H1 (cell line): Measurements from ENCODE around the gene CDK7. TPM values are rescaled to one million over a fixed set of nuclear protein-coding genes. Genes with fewer than 3 reads are reported as not detected.

Source experiments
- CTCF ChIA-PET: fragments of 300-600 bp; sonication (Branson Sonifier 250); formaldehyde crosslinking; loops from one replicate; lab custom pipeline; 2021; ENCODE audit not compliant: partially characterized antibody; lab: Charles Lee
- POLR2A ChIA-PET: fragments of 300-600 bp; sonication (Branson Sonifier 250); formaldehyde crosslinking; loops from one replicate; lab custom pipeline; 2021; ENCODE audit warnings: inconsistent platforms; ENCODE audit not compliant: partially characterized antibody; lab: Charles Lee
- DNase-seq, 2 experiments: peaks; one replicate each; pipeline versions ENCODE4 v3.0.0 to v3.0.0-alpha.2; 2010 to 2022; ENCODE audit warnings: low spot score in 2 of 2, low read depth in 1 of 2, mixed read lengths in 1 of 2
- FAIRE-seq: peaks from 2 replicates; lab custom pipeline; 2011; peaks lifted over from hg19 to GRCh38; lab: Jason Lieb, UNC
- H2AFZ ChIP-seq: 2 replicates; pipeline ENCODE4 v1.8.1; 2012; ENCODE audit warnings: low read length, inconsistent platforms
- H2AK5ac ChIP-seq: 2 replicates; pipeline ENCODE4 v1.6.1; 2013; ENCODE audit warnings: low read depth, low read length
- H2BK120ac ChIP-seq: replicated peaks from 2 replicates; pipeline ENCODE3; 2013; ENCODE audit warnings: low read depth, low read length, inconsistent platforms
- H2BK12ac ChIP-seq: 2 replicates; pipeline ENCODE4 v1.6.1; 2013; ENCODE audit warnings: low read depth, low read length
- H2BK15ac ChIP-seq: 2 replicates; pipeline ENCODE4 v1.6.1; 2013; ENCODE audit warnings: low read length
- H2BK20ac ChIP-seq: 2 replicates; pipeline ENCODE4 v1.6.1; 2013; ENCODE audit warnings: low read length
- H2BK5ac ChIP-seq: 2 replicates; pipeline ENCODE4 v1.6.1; 2013; ENCODE audit warnings: low read depth, low read length
- H3K14ac ChIP-seq: 2 replicates; pipeline ENCODE4 v1.6.1; 2013; ENCODE audit warnings: inconsistent platforms; ENCODE audit not compliant: insufficient read length
- H3K18ac ChIP-seq: 2 replicates; pipeline ENCODE4 v1.6.1; 2013; ENCODE audit warnings: low read length; ENCODE audit errors: extremely low read depth
- H3K23ac ChIP-seq: 2 replicates; pipeline ENCODE4 v1.6.1; 2013; ENCODE audit warnings: inconsistent platforms; ENCODE audit not compliant: insufficient read length
- H3K23me2 ChIP-seq: 2 replicates; pipeline ENCODE4 v1.6.1; 2013; ENCODE audit warnings: low read depth, low read length
- H3K27ac ChIP-seq: 2 replicates; pipeline ENCODE4 v1.6.1; 2011; ENCODE audit warnings: low read depth, low read length, inconsistent platforms
- H3K27me3 ChIP-seq, 4 experiments: replicated peaks in 1 of 4; 1 replicate in 1 of 4; 2 replicates in 3 of 4; pipeline versions ENCODE4 v1.6.1 to v1.8.1; 2011 to 2013; ENCODE audit warnings: low read length in 3 of 4, mild to moderate bottlenecking in 3 of 4, inconsistent platforms in 2 of 4, mixed read lengths in 2 of 4, moderate library complexity in 1 of 4; ENCODE audit not compliant: control insufficient read depth in 3 of 4, insufficient read depth in 3 of 4; ENCODE audit errors: extremely low read depth in 1 of 4
- H3K36me3 ChIP-seq, 4 experiments: 2 replicates each; pipeline versions ENCODE4 v1.6.1 to v1.8.1; 2011 to 2013; ENCODE audit warnings: mild to moderate bottlenecking in 4 of 4, low read length in 3 of 4, moderate library complexity in 2 of 4, control low read depth in 1 of 4, inconsistent platforms in 1 of 4; ENCODE audit not compliant: insufficient read depth in 4 of 4, control insufficient read depth in 2 of 4
- H3K4ac ChIP-seq: replicated peaks from 2 replicates; pipeline ENCODE3; 2013; ENCODE audit warnings: low read length, low read depth, mixed read lengths, inconsistent platforms; ENCODE audit not compliant: insufficient read length
- H3K4me1 ChIP-seq, 4 experiments: replicated peaks in 1 of 4; 1 replicate in 1 of 4; 2 replicates in 3 of 4; pipeline versions ENCODE4 v1.6.1 to v1.8.1; 2011 to 2013; ENCODE audit warnings: low read length in 3 of 4, inconsistent platforms in 2 of 4, mixed read lengths in 1 of 4; ENCODE audit not compliant: insufficient read depth in 4 of 4, control insufficient read depth in 3 of 4
- H3K4me2 ChIP-seq, 2 experiments: 2 replicates each; pipeline versions ENCODE4 v1.6.1 to v1.8.1; 2011 to 2013; ENCODE audit warnings: low read depth in 2 of 2, low read length in 2 of 2, control low read depth in 1 of 2, inconsistent platforms in 1 of 2, mild to moderate bottlenecking in 1 of 2; ENCODE audit not compliant: insufficient read depth in 1 of 2
- H3K4me3 ChIP-seq, 4 experiments: fragments of 200-600, 300-600 bp in 1 of 4; sonication (generic), shearing (Covaris generic), sonication (Bioruptor Twin) in 1 of 4; 2 replicates each; pipeline versions ENCODE4 v1.5.1 to v1.8.1; 2011 to 2016; ENCODE audit warnings: low read length in 4 of 4, low read depth in 3 of 4, control low read depth in 2 of 4, inconsistent platforms in 2 of 4, mild to moderate bottlenecking in 2 of 4, mixed read lengths in 1 of 4, moderate library complexity in 1 of 4; ENCODE audit not compliant: insufficient read depth in 2 of 4; ENCODE audit errors: extremely low read depth in 1 of 4
- H3K56ac ChIP-seq: replicated peaks from 2 replicates; pipeline ENCODE3; 2013; ENCODE audit warnings: low read depth, mild to moderate bottlenecking, mixed read lengths, low read length, inconsistent platforms; ENCODE audit not compliant: insufficient read length
- H3K79me1 ChIP-seq: 2 replicates; pipeline ENCODE4 v1.6.1; 2013; ENCODE audit warnings: low read depth, low read length, control low read depth
- H3K79me2 ChIP-seq, 2 experiments: 2 replicates each; pipeline versions ENCODE4 v1.6.1 to v1.8.1; 2012 to 2013; ENCODE audit warnings: low read length in 2 of 2, mild to moderate bottlenecking in 2 of 2, inconsistent platforms in 1 of 2; ENCODE audit not compliant: insufficient read depth in 2 of 2, control insufficient read depth in 1 of 2
- H3K9ac ChIP-seq, 4 experiments: replicated peaks in 1 of 4; 1 replicate in 1 of 4; 2 replicates in 3 of 4; pipeline versions ENCODE4 v1.6.1 to v1.8.1; 2011 to 2013; ENCODE audit warnings: low read depth in 3 of 4, low read length in 3 of 4, control low read depth in 2 of 4, mild to moderate bottlenecking in 2 of 4, moderate library complexity in 2 of 4, inconsistent platforms in 1 of 4; ENCODE audit errors: extremely low read depth in 1 of 4
- H3K9me3 ChIP-seq, 2 experiments: 2 replicates each; pipeline versions ENCODE4 v1.6.1 to v1.8.1; 2012 to 2013; ENCODE audit warnings: mild to moderate bottlenecking in 2 of 2, moderate library complexity in 2 of 2, control low read depth in 1 of 2, inconsistent platforms in 1 of 2, low read depth in 1 of 2, low read length in 1 of 2, mixed read lengths in 1 of 2; ENCODE audit not compliant: insufficient read depth in 2 of 2
- H4K20me1 ChIP-seq, 2 experiments: replicated peaks in 1 of 2; 2 replicates each; pipeline versions ENCODE3 to v1.8.1; 2011 to 2013; ENCODE audit warnings: inconsistent platforms in 2 of 2, low read length in 2 of 2, mild to moderate bottlenecking in 1 of 2; ENCODE audit not compliant: insufficient read depth in 2 of 2, control insufficient read depth in 1 of 2
- H4K5ac ChIP-seq: 2 replicates; pipeline ENCODE4 v1.6.1; 2013; ENCODE audit warnings: low read length, low read depth, mixed read lengths, inconsistent platforms; ENCODE audit not compliant: insufficient read length
- H4K8ac ChIP-seq: 2 replicates; pipeline ENCODE4 v1.8.0; 2013; ENCODE audit warnings: mild to moderate bottlenecking, moderate library complexity, low read length, inconsistent platforms; ENCODE audit not compliant: insufficient read depth; ENCODE audit errors: extremely low read depth
- H4K91ac ChIP-seq: replicated peaks from 2 replicates; pipeline ENCODE3; 2013; ENCODE audit warnings: low read length, mixed read lengths, inconsistent platforms; ENCODE audit not compliant: insufficient read length
- CHD1 ChIP-seq: IDR thresholded peaks from 2 replicates; pipeline ENCODE4 v1.6.1; 2012; ENCODE audit warnings: low read depth, low read length, improper control_type of control experiment
- HDAC2 ChIP-seq, 2 experiments: fragments of 300-600 bp in 1 of 2; sonication (generic) in 1 of 2; IDR thresholded peaks; 2 replicates each; pipeline ENCODE4 v1.6.1; 2011 to 2012; ENCODE audit warnings: low read depth in 2 of 2, low read length in 2 of 2, mild to moderate bottlenecking in 2 of 2, moderate library complexity in 2 of 2, borderline replicate concordance in 1 of 2, inconsistent platforms in 1 of 2
- KDM1A ChIP-seq: fragments of 200-600, 300-600 bp; sonication (generic); IDR thresholded peaks from 2 replicates; pipeline ENCODE4 v1.7.1; 2016; ENCODE audit warnings: mild to moderate bottlenecking, low read length, borderline replicate concordance
- NRF1 ChIP-seq: IDR thresholded peaks from 2 replicates; pipeline ENCODE4 v1.6.1; 2011; ENCODE audit warnings: mild to moderate bottlenecking, low read depth, low read length, improper control_type of control experiment
- PHF8 ChIP-seq: fragments of 200-600 bp; sonication (generic); conservative IDR thresholded peaks from 2 replicates; pipeline ENCODE4 v1.7.1; 2012; ENCODE audit warnings: low read depth, mild to moderate bottlenecking, inconsistent platforms, low read length, moderate library complexity
- RAD21 ChIP-seq, 2 experiments: IDR thresholded peaks in 1 of 2; conservative IDR thresholded peaks in 1 of 2; 2 replicates each; pipeline ENCODE4 v1.6.1; 2011; ENCODE audit warnings: low read depth in 2 of 2, low read length in 2 of 2, improper control_type of control experiment in 1 of 2, inconsistent platforms in 1 of 2, mild to moderate bottlenecking in 1 of 2, moderate library complexity in 1 of 2
- SIN3A ChIP-seq, 2 experiments: IDR thresholded peaks in 1 of 2; conservative IDR thresholded peaks in 1 of 2; 2 replicates each; pipeline ENCODE4 v1.6.1; 2011 to 2012; ENCODE audit warnings: low read length in 2 of 2, improper control_type of control experiment in 1 of 2, low read depth in 1 of 2, mild to moderate bottlenecking in 1 of 2
- WGBS, 2 experiments: shearing (Covaris generic) in 1 of 2; methylation state at CpG; one replicate each; pipeline versions ENCODE4 v1.1.6 to v1.1.7; 2013 to 2015; ENCODE audit warnings: low lambda C conversion rate in 2 of 2, mixed read lengths in 2 of 2, inconsistent platforms in 1 of 2, low coverage in 1 of 2, missing lambda C conversion rate in 1 of 2; ENCODE audit not compliant: insufficient replicate concordance in 2 of 2, insufficient coverage in 1 of 2, insufficient read length in 1 of 2; ENCODE audit errors: extremely low coverage in 1 of 2, missing lambda C conversion rate in 1 of 2; 5-methylcytosine and 5-hydroxymethylcytosine counted together
- polyA plus RNA-seq, 7 experiments: library from polyadenylated mRNA; depleted of rRNA in 3 of 7; stranded (reverse) in 5 of 7; unstranded in 2 of 7; fragments of >200 nt in 5 of 7; fragments of 200-250 nt in 2 of 7; gene quantifications; 1 replicate in 5 of 7; 2 replicates in 1 of 7; 4 replicates in 1 of 7; pipeline versions ENCODE4 v1.2.1 to v1.2.3, GENCODE V29; 2011 to 2013; ENCODE audit warnings: missing spikeins in 2 of 7, mixed read lengths in 2 of 7
- total RNA-seq: library from RNA; stranded (reverse); fragmentation: NEBNext Ultra II Directional; extraction: Animal tissue kit (Norgen Biotek cat#: 25700); gene quantifications from 2 replicates; pipeline ENCODE4 v1.2.1, GENCODE V29; 2021
- TF ChIP-seq, protein P1 (sequence below): IDR thresholded peaks from 2 replicates; pipeline ENCODE4 v1.6.1; 2012; ENCODE audit warnings: inconsistent platforms
- TF ChIP-seq, protein P2 (sequence below): IDR thresholded peaks from 2 replicates; pipeline ENCODE4 v1.6.1; 2011; ENCODE audit warnings: low read length, improper control_type of control experiment

CDK7 gene
- total and polyA plus RNA-seq, 2 of the 8 experiments (the other 6 are each of a cell fraction or from before 2014, with no cell fraction given) = 39.9 to 63.4 TPM

DNA sequence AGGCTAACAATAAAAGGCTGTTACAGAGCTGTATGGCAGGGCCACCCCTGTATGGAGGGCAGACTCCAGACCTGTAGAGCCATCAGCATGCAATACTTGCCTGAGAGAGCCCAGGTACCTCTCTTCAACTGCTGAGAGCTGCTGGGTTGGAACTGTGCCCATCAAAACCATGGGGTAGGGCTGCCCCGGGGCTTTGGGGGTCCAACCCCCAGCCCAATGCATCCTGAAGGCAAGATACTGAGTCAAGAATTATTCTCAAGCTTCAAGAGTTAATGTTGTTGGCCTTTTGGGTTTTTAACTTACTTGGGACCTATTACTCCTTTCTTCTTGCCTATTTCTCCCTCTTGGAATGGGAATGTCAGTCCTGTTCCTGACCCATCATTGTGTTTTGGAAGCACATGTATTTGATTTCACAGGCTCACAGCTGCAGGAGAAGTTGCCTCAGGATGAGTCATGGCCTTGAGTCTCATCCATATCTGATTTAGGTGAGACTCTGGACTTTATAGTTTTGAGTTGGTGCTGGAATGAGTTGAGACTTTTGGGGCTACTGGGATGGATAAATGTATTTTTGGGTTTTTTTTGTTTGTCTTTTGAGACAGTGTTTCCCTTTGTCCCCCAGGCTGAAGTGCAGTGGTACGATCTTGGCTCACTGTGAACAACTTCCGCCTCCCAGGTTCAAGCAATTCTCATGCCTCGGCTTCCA lies 21.0 kb upstream of the CDK7 start:
- H4K91ac ChIP-seq = no peak overlapping the region
- H3K4me3 ChIP-seq = no peak overlapping the region
- TF ChIP-seq RAD21 (IDR thresholded peaks at IDR 0.05 in 1 of 2, conservative IDR thresholded peaks at IDR 0.05 in 1 of 2; ENCODE audit: low read depth in 2 of 2, low read length in 2 of 2) = no peak
- no peak for TF ChIP-seq PHF8
- no peak for TF ChIP-seq KDM1A
- TF ChIP-seq, protein P1, sequence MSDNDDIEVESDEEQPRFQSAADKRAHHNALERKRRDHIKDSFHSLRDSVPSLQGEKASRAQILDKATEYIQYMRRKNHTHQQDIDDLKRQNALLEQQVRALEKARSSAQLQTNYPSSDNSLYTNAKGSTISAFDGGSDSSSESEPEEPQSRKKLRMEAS = no peak
- TF ChIP-seq, protein P2, sequence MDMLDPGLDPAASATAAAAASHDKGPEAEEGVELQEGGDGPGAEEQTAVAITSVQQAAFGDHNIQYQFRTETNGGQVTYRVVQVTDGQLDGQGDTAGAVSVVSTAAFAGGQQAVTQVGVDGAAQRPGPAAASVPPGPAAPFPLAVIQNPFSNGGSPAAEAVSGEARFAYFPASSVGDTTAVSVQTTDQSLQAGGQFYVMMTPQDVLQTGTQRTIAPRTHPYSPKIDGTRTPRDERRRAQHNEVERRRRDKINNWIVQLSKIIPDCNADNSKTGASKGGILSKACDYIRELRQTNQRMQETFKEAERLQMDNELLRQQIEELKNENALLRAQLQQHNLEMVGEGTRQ = no peak
- no peak for TF ChIP-seq NRF1
- no peak for TF ChIP-seq SIN3A (conservative IDR thresholded peaks at IDR 0.05 in 1 of 2, IDR thresholded peaks at IDR 0.05 in 1 of 2; ENCODE audit: low read depth in 1 of 2, low read length in 2 of 2)
- TF ChIP-seq CHD1 = no peak
- TF ChIP-seq HDAC2 (IDR thresholded peaks at IDR 0.05; ENCODE audit: borderline replicate concordance in 1 of 2, low read depth in 2 of 2, low read length in 2 of 2) = no peak

More for the DNA sequence above, 21.0 kb upstream of the CDK7 start:
- no peak overlapping the region for H4K5ac ChIP-seq
- H3K79me2 ChIP-seq = peaks cover 0 to 6% of the 10 kb centered on the region in 2 experiments; a peak in 2 of 4 replicates
- no peak overlapping the region for H2BK15ac ChIP-seq
- H3K36me3 ChIP-seq = peaks cover 0 to 32% (median 3%) of the 10 kb centered on the region in 4 experiments; a peak in 3 of 8 replicates
- H3K27me3 ChIP-seq = no peaks in the 10 kb centered on the region
- 96% methylated on average over 4 of the region's 4 CpGs; no CpG with 5 or more reads in 1 of the 2 experiments for WGBS, 2 experiments
- H2BK12ac ChIP-seq = no peak overlapping the region
- no peak overlapping the region for H3K56ac ChIP-seq
- H4K20me1 ChIP-seq = no peaks in the 10 kb centered on the region
- no peak overlapping the region for H3K18ac ChIP-seq
- H2BK120ac ChIP-seq = no peak overlapping the region
- H3K23ac ChIP-seq = no peak overlapping the region
- H3K9me3 ChIP-seq = no peaks in the 10 kb centered on the region
- H3K4me2 ChIP-seq = no peak overlapping the region
- no peak overlapping the region for H3K14ac ChIP-seq
- no peak for FAIRE-seq
- H3K27ac ChIP-seq = no peak overlapping the region
- no peaks in the 10 kb centered on the region for H3K4me1 ChIP-seq
- H3K79me1 ChIP-seq = no peaks in the 10 kb centered on the region
- DNase-seq = no peak
- peaks cover 6% of the 10 kb centered on the region; the same call in 1 of the 2 replicates for H3K23me2 ChIP-seq
- no peak overlapping the region for H2BK5ac ChIP-seq
- H2AK5ac ChIP-seq = no peak overlapping the region
- H2BK20ac ChIP-seq = no peak overlapping the region
- ChIA-PET CTCF (interaction anchor here (0.8 to 1.7 kb wide), 2 partner anchors 120 to 123 kb away, joined by 3 to 8 read pairs; partner anchors contain the start of gene SLC30A5), POLR2A (interaction anchor here (0.6 to 7.0 kb wide), 10 partner anchors 8 to 156 kb away, joined by 3 to 73 read pairs (median 4); partner anchors contain the start of genes AK6, CCNB1, CENPH and RAD17)
- H2AFZ ChIP-seq = no peak overlapping the region
- no peak overlapping the region for H4K8ac ChIP-seq
- no peak overlapping the region for H3K9ac ChIP-seq
- H3K4ac ChIP-seq = no peak overlapping the region
